Ovary (tissue), 3 donors: Measurements from ENCODE around the gene HINT2.

Source experiments
- POLR2A ChIP-seq: fragments of 450-650 bp; IDR thresholded peaks from one replicate; pipeline ENCODE4 v1.6.1; 2017; ENCODE audit warnings: antibody characterized with exemption, mild to moderate bottlenecking, moderate library complexity
- TF ChIP-seq, protein P1 (sequence below), 3 donors: fragments of 450-650 bp in 2 of 3; fragments of 200-600 bp in 1 of 3; IDR thresholded peaks; one replicate each; pipeline versions ENCODE4 v1.5.1 to v1.8.0; 2016 to 2022; ENCODE audit warnings: antibody characterized with exemption in 3 of 3, mild to moderate bottlenecking in 1 of 3
- donor health status: DM: no; HTN: no; CAD: no.

DNA sequence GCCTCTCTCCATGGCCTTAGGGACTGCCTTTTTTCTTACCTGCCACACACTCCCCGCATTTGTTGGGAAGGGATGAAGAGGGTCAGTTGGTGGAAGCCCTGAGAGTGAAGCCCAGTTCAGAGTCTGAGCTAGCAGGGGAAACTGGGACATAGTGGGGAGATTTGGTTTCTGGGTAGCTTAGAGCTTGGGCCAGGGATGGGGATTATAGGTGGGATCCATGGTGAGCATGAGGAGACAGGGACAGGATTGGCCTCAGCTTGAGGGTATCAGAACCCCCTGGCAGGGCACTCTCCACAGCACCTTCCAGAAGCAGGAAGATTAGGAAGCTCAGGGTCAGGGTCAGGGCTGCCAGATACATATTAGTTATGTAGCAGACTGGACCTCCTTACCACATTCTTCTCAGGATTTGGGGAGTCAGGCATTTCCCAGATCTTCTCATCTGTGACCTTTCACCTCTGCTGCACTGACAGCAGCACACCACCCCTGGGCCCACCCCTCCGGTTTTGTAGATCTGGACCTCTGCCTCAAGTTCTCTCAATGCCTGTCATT, 37.5 kb upstream of the HINT2 start:
- TF ChIP-seq, protein P1, sequence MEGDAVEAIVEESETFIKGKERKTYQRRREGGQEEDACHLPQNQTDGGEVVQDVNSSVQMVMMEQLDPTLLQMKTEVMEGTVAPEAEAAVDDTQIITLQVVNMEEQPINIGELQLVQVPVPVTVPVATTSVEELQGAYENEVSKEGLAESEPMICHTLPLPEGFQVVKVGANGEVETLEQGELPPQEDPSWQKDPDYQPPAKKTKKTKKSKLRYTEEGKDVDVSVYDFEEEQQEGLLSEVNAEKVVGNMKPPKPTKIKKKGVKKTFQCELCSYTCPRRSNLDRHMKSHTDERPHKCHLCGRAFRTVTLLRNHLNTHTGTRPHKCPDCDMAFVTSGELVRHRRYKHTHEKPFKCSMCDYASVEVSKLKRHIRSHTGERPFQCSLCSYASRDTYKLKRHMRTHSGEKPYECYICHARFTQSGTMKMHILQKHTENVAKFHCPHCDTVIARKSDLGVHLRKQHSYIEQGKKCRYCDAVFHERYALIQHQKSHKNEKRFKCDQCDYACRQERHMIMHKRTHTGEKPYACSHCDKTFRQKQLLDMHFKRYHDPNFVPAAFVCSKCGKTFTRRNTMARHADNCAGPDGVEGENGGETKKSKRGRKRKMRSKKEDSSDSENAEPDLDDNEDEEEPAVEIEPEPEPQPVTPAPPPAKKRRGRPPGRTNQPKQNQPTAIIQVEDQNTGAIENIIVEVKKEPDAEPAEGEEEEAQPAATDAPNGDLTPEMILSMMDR (IDR thresholded peaks at IDR 0.05), result no peak
- TF ChIP-seq POLR2A, result no peak
